Osteoblast (primary cell): ENCODE results near the gene ZBTB7C. TPM values are rescaled to one million over a fixed set of nuclear protein-coding genes. Genes with fewer than 3 reads are reported as not detected.

ENCODE experiments used
- DNase-seq: peaks from one replicate; pipeline ENCODE4 v3.0.0; 2011; ENCODE audit warnings: low spot score, mixed read lengths; ENCODE audit not compliant: insufficient read length; ENCODE audit errors: missing footprints
- H2AFZ ChIP-seq: 2 replicates; pipeline ENCODE4 v1.6.0; 2011; ENCODE audit warnings: mild to moderate bottlenecking, low read length
- H3K27ac ChIP-seq: 2 replicates; pipeline ENCODE4 v1.5.1; 2011; ENCODE audit warnings: mild to moderate bottlenecking, low read depth, low read length, moderate library complexity
- H3K27me3 ChIP-seq: 2 replicates; pipeline ENCODE4 v1.6.0; 2012; ENCODE audit warnings: mild to moderate bottlenecking, control low read depth, inconsistent platforms, low read length, moderate library complexity; ENCODE audit not compliant: insufficient read depth
- H3K36me3 ChIP-seq: 2 replicates; pipeline ENCODE4 v1.5.1; 2011; ENCODE audit warnings: mild to moderate bottlenecking, low read length, control low read depth, moderate library complexity; ENCODE audit not compliant: insufficient read depth
- H3K4me1 ChIP-seq: 2 replicates; pipeline ENCODE4 v1.5.1; 2011; ENCODE audit warnings: mild to moderate bottlenecking, low read length, control low read depth, moderate library complexity; ENCODE audit not compliant: insufficient read depth
- H3K4me2 ChIP-seq: 2 replicates; pipeline ENCODE4 v1.6.0; 2011; ENCODE audit warnings: mild to moderate bottlenecking, low read length; ENCODE audit not compliant: insufficient read depth
- H3K4me3 ChIP-seq: fragments of 200-600 bp; sonication (generic); 3 replicates; pipeline ENCODE4 v1.5.1; 2012; ENCODE audit warnings: mild to moderate bottlenecking, low read length, inconsistent platforms; ENCODE audit not compliant: insufficient read depth
- H3K79me2 ChIP-seq: 2 replicates; pipeline ENCODE4 v1.6.0; 2012; ENCODE audit warnings: mild to moderate bottlenecking, low read length, control low read depth, inconsistent platforms; ENCODE audit not compliant: insufficient read depth
- H3K9me3 ChIP-seq: 2 replicates; pipeline ENCODE4 v1.5.1; 2011; ENCODE audit warnings: low read depth, low read length, control low read depth
- H4K20me1 ChIP-seq: 2 replicates; pipeline ENCODE4 v1.6.0; 2012; ENCODE audit warnings: mild to moderate bottlenecking, low read length, control low read depth; ENCODE audit not compliant: insufficient read depth
- CTCF ChIP-seq: IDR thresholded peaks from 2 replicates; pipeline ENCODE4 v1.5.1; 2011; ENCODE audit warnings: mild to moderate bottlenecking, low read depth, low read length, moderate library complexity; ENCODE audit errors: extremely low read depth
- total RNA-seq: library from RNA; depleted of rRNA; stranded (reverse); fragments of >200 nt; gene quantifications from 2 replicates; pipeline ENCODE4 v1.2.3, GENCODE V29; 2012

ZBTB7C gene
- total RNA-seq, 1 donor, result 0.36 TPM

- Histone ChIP-seq H3K79me2 (no peaks in the 10 kb centered on the region), H4K20me1 (no peaks in the 10 kb centered on the region), H3K9me3 (no peaks in the 10 kb centered on the region), H3K4me1 (no peaks in the 10 kb centered on the region), H3K27ac (no peak overlapping the region), H3K27me3 (no peaks in the 10 kb centered on the region), H3K4me3 (no peak overlapping the region), H2AFZ (no peak overlapping the region), H3K4me2 (no peak overlapping the region), H3K36me3 (no peaks in the 10 kb centered on the region)
- no peak for TF ChIP-seq CTCF
- DNase-seq, result no peak
Observed at GRCh38 chr18:48090021-48090420, 319.2 kb downstream of the ZBTB7C start.

- no peak overlapping the region for H3K4me3 ChIP-seq
- H3K27ac ChIP-seq, result no peak overlapping the region
- H3K4me1 ChIP-seq, result no peaks in the 10 kb centered on the region
- no peaks in the 10 kb centered on the region for H3K36me3 ChIP-seq
- H3K27me3 ChIP-seq, result no peaks in the 10 kb centered on the region
- H3K4me2 ChIP-seq, result no peak overlapping the region
- H3K79me2 ChIP-seq, result no peaks in the 10 kb centered on the region
- no peak for TF ChIP-seq CTCF
- DNase-seq, result no peak
- no peak overlapping the region for H2AFZ ChIP-seq
- no peaks in the 10 kb centered on the region for H4K20me1 ChIP-seq
- no peaks in the 10 kb centered on the region for H3K9me3 ChIP-seq
Observed at GRCh38 chr18:48085781-48086487, 323.2 kb downstream of the ZBTB7C start.

GRCh38 chr18:48084858-48085257 is 324.3 kb downstream of the ZBTB7C start:
- Histone ChIP-seq H2AFZ (no peak overlapping the region), H3K36me3 (no peaks in the 10 kb centered on the region), H3K4me1 (no peaks in the 10 kb centered on the region), H3K4me2 (no peak overlapping the region), H3K79me2 (no peaks in the 10 kb centered on the region), H3K9me3 (no peaks in the 10 kb centered on the region), H4K20me1 (no peaks in the 10 kb centered on the region), H3K4me3 (no peak overlapping the region), H3K27me3 (no peaks in the 10 kb centered on the region), H3K27ac (no peak overlapping the region)
- TF ChIP-seq CTCF, result no peak
- DNase-seq, result no peak

- Histone ChIP-seq H3K4me2 (no peak overlapping the region), H3K36me3 (no peaks in the 10 kb centered on the region), H3K27me3 (no peaks in the 10 kb centered on the region), H3K9me3 (no peaks in the 10 kb centered on the region), H3K4me3 (no peak overlapping the region), H4K20me1 (no peaks in the 10 kb centered on the region), H3K4me1 (no peaks in the 10 kb centered on the region), H3K79me2 (no peaks in the 10 kb centered on the region), H2AFZ (no peak overlapping the region), H3K27ac (no peak overlapping the region)
- no peak for DNase-seq
- TF ChIP-seq CTCF, result no peak
Observed at GRCh38 chr18:48084041-48084757, 325.0 kb downstream of the ZBTB7C start.
